Thyroid gland (tissue), 4 donors: ENCODE measurements around the gene TCF7L2.

Experiments used
- CTCF ChIP-seq, 6 experiments: fragments of 200-600 bp in 3 of 6; fragments of 450-650 bp in 3 of 6; sonication (generic) in 3 of 6; IDR thresholded peaks; one replicate each; pipeline ENCODE4 v1.5.1; 2016 to 2019; ENCODE audit warnings: antibody characterized with exemption in 6 of 6, mild to moderate bottlenecking in 2 of 6, inconsistent platforms in 1 of 6, moderate library complexity in 1 of 6
- POLR2A ChIP-seq, 2 donors: fragments of 450-650 bp; IDR thresholded peaks; one replicate each; pipeline ENCODE4 v1.6.1; 2017; ENCODE audit warnings: antibody characterized with exemption in 2 of 2, mild to moderate bottlenecking in 2 of 2, moderate library complexity in 1 of 2

GRCh38 chr10:113024930-113025329 lies 74.9 kb downstream of the TCF7L2 start:
- TF ChIP-seq CTCF (IDR thresholded peaks at IDR 0.05) = no peak
- TF ChIP-seq POLR2A (IDR thresholded peaks at IDR 0.05) = no peak
